ENCODE measurements around the gene BACE2.
"Not testable (repeated sequence)": the region's sequence is repeated elsewhere in the genome, so short reads cannot be mapped to it uniquely, and the experiment has no call there.

The BACE2 gene

DNA sequence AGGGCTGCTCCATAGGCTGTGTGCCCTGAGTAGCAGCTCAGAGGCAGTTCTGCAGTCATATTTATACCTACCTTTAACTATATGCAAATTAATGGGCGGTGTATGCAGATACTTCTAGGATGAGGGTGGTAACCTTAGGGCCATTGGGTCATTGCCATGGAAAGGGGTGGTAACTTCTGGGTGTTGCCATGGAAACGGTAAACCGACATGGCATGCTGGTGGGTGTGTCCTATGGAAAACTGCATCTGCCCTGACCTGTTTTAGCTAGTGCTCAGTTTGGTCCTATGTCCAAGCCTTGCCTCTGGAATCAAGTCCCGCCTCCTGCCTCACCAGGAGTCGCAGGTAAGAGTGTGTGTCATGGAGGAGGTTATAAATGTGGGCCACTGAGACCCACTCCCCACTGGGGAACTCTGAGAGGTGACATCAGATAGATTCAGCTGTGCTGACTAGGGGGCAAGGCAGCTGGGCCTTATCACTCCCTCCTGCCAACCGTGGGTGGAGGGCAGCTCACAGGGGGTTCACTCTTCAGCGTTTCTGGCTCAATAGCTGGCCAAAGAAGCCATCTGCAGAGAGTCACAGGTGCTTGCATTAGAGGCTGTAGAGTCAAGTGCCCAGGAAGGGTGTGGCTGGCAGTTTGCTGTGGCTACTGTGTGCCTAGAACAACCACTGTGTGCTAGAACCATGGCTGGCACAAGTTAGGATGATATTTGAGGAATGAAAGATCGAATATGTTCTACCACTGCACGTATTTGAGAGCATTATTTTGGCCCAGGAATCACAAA, 19.0 kb downstream of the BACE2 start:
- no peak for DNase-seq

DNA sequence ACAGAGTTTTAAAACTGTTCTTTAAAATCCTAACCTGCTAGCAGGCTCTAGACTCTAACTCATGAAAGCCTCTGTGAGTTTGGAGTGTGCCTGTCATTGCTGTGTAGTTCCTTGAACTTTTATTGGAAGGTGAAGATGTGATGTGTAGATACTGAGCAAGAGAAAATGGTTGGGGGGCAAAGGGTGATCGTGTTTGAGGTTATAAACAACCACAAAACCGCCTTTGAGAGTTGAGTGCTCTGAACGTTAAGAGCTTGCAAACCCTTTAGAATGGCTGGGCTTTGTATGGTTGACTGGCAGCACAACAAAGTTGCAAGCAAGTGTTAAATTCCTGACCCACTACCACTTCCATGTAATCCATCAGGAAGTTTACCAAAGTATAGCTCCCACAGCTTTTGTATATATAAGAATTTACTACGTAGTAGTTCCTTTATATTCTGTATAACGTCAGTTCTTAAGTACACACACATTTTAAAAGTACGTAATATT, 19.6 kb downstream of the BACE2 start:
- DNase-seq, result no peak

DNA sequence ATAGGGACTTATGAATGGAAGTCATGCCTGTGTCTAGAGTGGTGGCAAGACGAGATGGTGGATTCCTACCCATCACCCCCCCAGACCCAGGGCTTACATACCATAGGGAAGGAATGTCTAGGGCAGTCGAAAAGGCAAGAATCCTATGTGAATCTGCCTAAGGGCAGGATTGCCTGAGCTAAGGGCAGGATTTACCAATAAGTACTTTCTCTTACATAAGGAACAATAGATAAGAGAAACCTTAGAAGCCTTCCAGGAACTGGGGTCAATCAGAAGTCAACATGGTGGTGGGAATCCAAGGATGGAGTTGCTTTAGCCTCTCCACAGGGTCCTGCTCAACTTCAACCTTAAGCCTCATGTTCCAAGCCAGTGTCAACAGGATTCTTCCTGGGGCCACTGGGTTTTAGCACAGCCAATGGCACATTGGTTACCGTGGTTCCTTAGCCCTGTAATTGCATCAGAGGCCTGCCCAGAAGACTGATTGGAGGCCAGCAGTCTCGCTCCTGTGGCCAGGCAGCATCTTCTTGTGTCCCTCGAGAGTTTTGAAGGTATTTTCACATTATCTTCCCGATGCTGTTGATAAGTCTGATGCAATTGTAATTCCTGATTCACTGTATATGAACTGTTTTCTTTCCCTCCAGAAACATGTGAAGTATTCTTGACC, 20.7 kb downstream of the BACE2 start:
- no peak for DNase-seq

DNA sequence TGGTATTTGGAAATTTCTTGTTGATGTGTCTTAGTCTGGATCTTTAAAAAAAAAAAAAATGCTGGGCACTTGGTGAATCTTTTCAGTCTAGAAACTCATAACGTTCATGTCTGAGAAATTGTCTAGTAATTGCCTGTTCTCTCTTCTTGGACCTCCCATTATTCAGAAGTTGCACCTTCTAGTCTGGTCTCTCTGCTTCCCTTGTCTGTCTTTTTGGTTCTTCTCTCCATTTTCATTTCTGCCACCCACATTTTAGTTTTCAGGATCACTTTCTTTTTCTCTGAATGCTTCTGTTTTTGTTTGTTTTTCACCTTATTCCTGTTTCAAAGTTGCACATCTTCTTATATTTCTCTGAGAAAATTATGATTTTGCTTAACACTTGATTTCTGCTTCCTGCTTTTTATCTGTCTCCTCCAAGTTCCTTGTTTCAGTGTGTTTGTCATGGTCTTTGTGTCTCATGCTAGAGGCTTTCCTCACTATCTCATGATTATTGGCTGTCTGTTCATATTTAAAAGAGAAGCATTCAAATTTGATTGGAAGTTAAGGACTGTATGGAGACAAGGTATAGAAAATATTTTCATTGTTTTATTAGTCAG, 21.3 kb downstream of the BACE2 start:
- DNase-seq, result no peak

DNA sequence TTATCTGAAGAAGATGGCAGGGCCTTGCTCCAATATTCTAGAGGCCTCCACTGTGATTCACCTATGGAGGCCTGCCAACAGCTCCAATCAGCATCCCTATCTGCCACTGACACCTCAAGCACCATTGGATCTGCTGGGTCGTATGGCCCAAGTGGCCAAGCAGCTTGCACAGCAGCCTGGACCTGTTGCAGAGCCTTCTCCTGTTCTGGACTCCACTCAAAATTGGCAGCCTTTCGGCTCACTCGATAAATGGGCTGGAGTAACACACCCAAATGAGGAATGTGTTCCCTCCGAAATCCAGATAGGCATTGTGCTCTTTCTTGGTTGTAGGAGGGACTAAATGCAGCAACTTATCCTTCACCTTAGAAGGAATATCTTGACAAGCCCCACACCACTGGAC, 24.6 kb downstream of the BACE2 start:
- DNase-seq, result not testable (repeated sequence)

DNA sequence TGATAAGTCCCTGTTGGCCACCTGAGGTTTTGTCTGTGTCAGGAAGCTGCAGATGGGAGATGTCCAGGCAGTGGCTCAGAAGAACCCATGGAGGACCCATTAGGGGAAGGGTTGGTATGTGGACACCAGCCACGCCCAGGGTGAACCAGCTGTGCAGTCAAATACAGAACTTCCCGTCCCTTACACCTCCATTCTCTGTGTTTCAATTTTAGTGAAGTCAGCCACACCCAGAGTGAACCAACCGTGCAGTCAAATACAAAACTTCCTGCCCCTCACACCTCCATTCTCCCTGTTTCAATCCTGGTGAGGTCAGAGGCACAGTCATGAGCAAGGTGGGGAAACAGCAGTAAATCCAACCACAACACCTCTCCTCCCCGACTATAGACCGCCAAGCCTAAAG, 27.4 kb downstream of the BACE2 start:
- DNase-seq, result no peak

DNA sequence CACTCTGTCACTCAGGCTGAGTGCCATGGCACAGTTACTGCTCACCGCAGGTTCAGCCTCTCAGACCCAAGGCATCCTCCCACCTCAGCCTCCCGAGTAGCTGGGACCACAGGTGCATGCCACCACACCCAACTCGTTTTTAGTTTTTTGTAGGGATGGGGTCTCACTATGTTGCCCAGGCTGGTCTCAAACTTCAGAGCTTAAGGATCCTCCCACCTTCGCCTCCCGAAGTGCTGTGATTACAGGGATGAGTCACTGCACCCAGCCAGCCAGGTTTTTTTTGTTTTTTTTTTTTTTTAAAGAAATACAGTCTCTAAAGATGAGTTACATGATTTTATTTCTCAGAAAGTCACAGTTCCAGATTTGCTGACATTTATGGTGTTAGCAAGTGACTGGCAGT, 29.0 kb downstream of the BACE2 start:
- no peak for DNase-seq

DNA sequence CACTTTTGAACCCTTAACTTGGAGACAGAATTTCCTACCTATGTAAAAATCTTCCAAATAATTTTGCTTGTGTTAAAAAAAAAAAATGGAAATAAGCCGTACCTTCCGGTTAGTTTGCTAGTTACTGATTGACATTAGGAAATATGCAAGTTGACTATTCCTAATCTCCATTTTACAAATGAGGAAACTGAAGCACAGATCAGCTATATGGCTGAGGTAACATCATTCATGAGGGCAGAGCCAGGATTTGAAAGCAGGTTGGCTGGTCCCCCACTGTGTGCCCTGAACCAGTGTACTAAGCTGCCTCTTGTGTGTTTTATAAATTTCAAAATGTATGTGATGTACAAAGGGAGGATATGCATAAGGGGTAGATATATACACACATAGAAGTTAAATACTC, 29.6 kb downstream of the BACE2 start:
- DNase-seq, result no peak

DNA sequence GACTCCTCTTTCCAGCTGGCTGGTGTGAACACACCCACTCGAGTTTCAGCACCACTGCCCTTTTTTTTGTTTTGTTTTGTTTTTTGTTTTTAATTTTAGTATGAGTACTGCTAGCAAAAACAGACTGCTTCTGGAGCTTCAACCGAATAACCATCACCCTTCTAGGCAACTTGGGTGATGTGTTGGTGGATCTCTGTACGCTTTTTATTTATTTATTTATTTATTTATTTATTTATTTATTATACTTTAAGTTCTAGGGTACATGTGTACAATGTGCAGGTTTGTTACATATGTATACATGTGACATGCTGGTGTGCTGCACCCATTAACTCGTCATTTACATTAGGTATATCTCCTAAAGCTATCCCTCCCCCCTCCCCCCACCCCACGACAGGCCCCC, 30.7 kb downstream of the BACE2 start:
- not testable (repeated sequence) for DNase-seq

DNA sequence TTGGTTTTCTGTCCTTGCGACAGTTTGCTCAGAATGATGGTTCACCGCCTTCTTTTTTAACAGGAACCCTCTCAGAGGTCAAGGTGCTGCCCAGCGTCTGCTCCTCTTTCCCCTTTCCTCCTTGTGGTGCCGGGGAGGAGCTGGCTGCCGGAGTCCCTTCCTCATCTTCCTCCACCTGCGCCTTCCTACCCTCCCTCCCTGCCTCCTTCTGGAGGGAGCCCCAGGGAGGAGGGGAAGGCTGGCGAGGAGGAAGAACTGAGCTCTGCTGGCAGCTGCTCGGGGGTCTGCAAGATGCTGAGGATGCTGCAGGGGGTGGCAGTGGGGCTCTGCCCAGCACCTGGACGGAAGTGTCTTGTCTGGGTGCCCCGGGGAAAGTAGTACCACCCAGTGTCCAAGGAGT, 31.2 kb downstream of the BACE2 start:
- no peak for DNase-seq

DNA sequence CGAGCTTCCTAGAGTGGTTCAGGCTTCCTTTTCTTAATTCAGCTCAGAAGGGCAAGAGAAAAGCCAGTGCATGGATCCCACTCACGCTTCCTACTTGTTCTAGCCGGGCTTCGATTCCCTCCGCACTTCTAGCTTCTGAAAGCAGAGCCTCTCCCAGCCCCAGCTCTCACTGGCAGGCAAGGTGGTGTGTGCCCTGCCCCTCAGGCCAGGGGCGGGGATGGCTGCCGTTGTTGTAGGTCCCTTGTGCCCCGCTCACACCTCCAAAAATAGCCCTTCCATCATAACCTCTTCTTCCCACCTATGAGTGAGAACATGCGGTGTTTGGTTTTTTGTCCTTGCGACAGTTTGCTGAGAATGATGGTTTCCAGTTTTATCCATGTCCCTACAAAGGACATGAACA, 31.6 kb downstream of the BACE2 start:
- DNase-seq, result no peak

DNA sequence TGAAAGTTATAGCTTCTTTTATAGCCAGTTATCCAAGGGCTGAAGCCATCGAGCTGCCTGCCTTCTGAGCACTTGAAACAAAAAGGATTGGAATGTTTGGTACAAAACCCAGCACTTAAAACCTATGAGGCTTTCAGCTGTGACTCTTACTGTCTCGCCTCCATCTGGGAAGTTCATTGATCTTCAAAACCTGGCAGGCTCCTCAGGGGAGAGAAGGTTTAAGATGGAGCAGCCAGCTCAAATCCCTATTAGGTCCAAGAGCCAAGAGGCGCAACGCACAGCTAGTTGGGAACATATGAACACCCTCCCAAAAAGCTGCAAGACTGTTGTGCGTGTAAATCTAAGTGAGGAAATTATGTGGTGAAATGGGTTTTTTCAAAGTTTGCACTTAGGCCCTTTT, 33.4 kb downstream of the BACE2 start:
- no peak for DNase-seq

DNA sequence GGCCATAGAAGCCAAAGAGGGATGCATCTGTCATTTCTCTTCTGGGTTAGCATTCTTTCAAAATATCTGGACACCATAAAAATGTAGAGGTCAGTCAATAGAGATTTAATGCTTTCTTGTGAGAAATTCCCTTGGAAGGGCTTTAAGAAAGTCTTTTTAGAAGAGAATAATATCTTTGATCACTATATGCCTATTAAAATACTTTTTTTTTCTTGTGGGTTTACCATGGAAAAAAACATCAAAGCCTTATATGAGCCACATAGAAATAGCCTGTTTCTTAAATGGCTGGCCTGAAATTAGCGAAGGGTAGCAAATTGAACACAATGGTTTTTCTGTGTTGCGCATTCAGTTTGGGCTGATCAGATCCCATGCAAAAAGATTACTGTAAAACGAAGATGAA, 36.8 kb downstream of the BACE2 start:
- no peak for DNase-seq

DNA sequence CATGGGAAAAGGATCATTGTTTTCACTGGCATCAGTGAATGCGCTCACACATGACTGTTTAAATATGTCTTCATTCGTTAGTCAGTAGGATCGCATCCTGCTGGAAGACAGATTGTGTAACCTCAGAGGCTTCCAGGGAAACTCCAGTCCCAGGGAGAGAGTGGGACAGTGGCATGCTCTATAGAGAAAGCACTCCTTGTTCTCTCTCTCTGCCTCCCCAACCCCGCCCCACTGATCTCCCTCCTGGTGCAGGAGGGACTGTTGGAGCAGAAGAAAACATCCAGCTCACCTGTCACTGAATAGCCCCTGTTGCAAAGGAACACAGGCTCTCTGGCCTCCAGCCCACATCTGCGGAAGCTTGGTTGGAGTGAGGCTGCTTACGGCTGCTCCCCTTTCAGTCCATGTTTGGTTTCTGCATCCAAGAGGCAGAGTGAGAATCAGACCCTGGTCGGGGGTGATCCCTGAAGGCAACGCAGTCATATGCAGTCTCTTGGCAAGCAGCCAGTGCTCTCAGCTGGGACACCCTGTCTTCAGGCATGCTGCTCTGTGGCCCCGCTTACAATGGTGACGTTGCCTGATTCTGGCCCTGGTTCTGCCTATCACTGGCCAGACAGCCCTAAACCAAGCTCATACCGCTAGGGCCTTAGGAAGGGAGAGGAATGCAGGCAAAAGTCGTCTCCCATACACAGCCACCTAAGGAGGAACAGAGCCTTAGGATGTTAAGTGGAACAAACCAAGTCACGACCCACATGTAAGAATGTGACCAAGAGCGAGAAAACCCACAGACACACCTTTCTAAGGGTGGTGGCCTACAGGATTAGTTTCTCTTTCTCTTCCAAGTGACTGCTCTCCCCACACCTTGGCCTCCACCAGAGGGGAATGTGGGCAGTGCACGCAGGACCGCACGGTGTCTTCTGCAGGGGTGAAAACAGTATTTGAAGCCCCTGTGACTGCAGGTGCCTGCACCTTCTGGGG, 39.7 kb downstream of the BACE2 start:
- no peak for DNase-seq

DNA sequence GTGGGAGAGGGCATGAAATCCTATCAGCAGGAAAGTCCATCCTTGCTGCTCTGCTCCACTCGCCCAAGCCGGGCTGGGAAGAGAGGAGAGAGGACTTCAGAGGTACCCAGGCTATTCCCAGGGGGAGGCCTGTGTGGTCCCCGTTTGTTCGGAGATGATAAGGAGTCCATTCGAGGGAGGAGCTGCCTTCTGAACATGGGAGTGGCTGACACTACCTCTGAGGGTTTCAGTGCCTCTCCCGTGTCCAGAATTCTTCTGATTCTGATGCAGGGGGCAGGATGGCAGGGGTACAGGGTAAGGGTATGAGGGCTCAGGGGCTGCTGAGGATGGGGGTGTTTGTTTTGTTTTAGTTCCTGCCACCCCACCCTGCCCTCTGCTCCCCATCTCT, 40.4 kb downstream of the BACE2 start:
- no peak for DNase-seq

DNA sequence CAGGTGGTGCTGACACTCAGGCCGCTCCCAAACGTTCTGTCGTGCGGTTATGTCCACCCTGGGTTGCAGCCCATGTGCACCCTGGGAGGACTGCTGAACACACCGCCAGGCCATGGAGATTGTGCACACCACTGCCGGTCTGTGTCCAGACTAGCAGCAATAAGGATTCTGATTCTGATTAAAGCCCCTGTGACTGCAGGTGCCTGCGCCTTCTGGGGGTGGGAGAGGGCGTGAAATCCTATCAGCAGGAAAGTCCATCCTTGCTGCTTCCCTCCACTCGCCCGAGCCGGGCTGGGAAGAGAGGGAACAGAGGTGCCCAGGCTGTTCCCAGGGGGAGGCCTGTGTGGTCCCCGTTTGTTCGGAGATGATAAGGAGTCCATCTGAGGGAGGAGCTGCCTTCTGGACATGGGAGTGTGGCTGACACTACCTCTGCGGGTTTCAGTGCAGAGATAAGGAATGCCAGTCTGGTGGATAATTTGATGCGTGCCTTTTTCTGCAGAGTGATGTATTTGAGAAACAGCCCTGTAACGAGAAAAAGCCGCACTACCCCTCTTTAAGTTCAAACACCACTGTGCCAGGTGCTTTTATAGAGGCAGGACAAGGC, 41.2 kb downstream of the BACE2 start:
- no peak for DNase-seq

DNA sequence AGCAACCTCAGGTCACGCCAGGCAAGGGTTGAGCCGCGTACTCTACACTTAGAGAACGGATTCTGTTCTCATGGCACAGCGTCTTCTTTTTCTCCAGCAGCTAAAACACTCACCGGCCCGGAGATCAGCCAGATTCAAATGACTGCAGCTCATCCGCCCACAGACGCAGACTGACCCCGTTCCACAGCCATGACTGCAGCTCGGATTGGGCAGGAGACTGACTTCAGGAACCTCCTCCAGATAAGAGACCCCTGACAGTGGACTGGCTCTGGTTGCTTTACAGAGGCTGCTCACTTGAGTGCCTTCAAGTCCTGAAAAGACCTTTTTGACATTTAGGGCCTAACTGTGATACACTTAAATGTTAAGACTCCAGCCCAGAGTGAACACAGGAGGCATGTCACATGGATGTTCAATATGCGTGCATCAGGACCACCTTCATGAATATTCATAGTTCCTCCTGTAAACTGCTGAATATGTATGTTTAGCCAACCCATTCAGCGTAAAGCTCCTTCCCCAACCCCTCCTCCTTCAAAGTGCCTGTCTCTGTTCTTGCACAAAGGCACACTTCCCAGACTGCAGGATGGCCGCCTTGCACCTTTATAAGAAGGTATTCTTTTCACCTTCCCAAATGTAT, 42.6 kb downstream of the BACE2 start:
- no peak for DNase-seq

DNA sequence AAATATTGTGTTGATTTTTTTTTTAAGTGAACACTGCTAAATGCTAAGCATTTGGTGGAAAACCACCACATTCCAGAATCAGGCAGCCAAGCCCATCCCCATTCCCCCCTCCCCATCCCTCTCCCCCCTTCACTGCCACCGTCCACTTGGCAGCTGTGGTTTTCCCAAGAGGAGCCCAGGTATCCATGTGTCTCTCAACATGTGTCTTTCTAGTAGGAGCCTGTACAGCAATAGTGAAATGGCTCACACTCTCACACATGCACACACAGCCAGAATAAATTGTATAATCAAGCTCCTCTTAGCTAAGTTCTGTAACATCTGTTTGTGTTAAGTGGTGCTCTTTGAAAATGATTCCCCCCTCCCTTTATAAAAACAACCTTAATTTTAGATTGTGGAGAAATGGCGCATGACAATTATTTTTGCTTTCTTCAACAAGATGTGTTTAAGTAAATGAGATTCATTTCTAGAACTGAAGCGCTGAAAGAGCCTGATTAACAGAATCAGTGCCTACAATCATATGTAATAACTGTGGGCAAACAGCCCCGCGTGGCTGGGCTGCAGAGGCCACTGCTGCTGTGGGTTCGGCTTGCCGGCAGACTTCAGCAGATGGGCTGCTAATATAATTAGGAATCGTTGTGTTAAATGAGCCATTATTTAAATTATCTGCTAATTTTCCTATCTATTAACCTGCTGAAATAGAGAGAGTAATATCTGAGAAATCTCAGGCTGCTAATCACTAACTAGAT, 43.3 kb downstream of the BACE2 start:
- no peak for DNase-seq

DNA sequence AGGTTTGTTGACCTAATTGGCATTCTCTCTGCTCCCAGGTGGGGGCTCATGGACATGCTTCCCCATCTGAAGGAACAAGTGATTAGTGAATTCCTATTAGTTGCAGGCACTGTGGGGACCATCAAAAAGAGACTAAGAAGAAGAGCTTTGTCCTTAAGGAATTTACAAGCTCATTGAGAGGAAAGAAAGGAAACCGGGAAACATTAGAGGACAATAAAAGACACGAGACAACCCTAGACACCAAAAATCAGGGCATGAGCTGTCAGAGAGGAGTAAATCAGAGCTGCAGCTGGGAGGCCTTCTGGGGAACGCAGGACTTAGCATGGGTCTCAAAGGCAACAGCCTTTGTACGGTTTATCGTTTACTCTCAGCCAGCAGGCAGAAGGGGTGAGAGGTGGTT, 45.1 kb downstream of the BACE2 start:
- no peak for DNase-seq

DNA sequence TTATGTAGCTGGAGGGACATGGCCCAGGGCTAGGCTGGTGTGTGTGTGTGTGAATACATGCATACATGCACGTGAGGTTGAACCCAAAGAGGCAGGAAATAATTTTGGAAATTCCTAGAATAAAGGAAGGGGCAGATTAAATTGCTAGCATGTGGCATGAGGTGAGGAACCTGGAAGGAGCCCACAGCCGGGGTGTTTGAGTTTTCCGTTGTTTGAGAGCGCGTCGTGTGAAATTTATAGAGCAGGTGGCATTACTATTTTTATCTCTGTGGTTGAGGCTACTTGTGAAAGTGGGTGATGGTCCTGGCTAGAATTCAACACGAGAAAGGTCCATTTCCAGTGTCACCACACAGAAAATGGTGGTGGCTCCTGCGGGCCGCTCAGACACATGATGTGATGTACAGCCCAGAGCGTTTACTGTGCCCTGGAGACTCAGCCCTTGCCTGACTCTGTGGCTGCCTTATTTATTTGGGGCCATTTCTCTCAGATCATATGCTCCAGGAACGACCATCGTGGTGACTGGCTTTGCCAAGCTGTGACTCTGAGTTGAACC, 48.0 kb downstream of the BACE2 start:
- DNase-seq, result no peak

DNA sequence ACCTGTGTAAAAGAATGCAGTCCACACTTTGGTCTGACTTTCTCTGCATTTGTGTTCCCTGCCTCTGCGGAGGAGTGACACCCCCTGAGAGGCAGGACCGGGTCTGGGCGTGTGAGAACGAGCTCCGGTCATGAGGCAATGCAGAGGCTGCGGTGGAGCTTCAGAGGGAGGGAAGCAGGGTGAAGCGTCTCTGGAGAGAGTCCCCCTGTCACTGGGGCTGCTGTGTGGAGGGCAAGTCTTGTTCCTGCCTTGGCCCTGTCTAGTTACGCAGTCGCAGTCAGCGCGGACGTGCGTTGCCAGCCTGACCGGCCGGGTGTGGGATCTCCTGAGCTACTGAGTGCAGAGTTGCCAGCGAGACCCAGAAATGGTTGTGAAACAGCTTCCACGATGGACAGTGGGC, 48.5 kb downstream of the BACE2 start:
- DNase-seq, result no peak
